ENCODE measurements around the gene VTI1A. TPM values are rescaled to one million over a fixed set of nuclear protein-coding genes. Genes with fewer than 3 reads are reported as not detected.

Gene VTI1A
- total and polyA plus RNA-seq, 12 donors, result 5.2 to 64.1 (median 22.0) TPM

GRCh38 chr10:112467541-112468075 lies 20.6 kb downstream of the VTI1A start:
- peaks cover 0 to 11% of the 10 kb centered on the region in 2 donors for H3K36me3 ChIP-seq (replicated peaks in 1 of 2)

GRCh38 chr10:112471878-112472487 lies 25.0 kb downstream of the VTI1A start:
- no peak for DNase-seq
- H3K27ac ChIP-seq, result peak overlapping the region in 1 of 5 donors; percentile 43
- no peak overlapping the region for H3K4me3 ChIP-seq
- H3K27me3 ChIP-seq, result no peaks in the 10 kb centered on the region
- no peaks in the 10 kb centered on the region for H3K9me3 ChIP-seq (replicated peaks in 1 of 3)
- peaks cover 0 to 14% of the 10 kb centered on the region in 2 donors for H3K4me1 ChIP-seq (replicated peaks in 1 of 2)
- intact Hi-C loops (cut with DNase I), result loop anchor here in 1 of 2 donors (10.0 kb wide), 1 partner anchor 913 kb away; no protein-coding TSS in a partner anchor
- 14 to 17% (median 15%) methylated on average over 4 of the region's 4 CpGs for WGBS, 4 donors
- no peaks in the 10 kb centered on the region for H3K36me3 ChIP-seq (replicated peaks in 1 of 2)
- TF ChIP-seq POLR2A (IDR thresholded peaks at IDR 0.05), result no peak
- TF ChIP-seq CTCF (IDR thresholded peaks at IDR 0.05), result peak; percentile 58 to 78 (median 70)

More at GRCh38 chr10:112467541-112468075, 20.6 kb downstream of the VTI1A start:
- no peak overlapping the region for H3K27ac ChIP-seq
- whole genome bisulfite sequencing, 4 donors, result 90 to 100% (median 99%) methylated on average over 1 of the region's 1 CpG
- intact Hi-C loops (cut with DNase I), result no loop called here
- no peaks in the 10 kb centered on the region for H3K9me3 ChIP-seq (replicated peaks in 1 of 3)
- no peaks in the 10 kb centered on the region for H3K27me3 ChIP-seq
- DNase-seq, result no peak
- H3K4me3 ChIP-seq, result no peak overlapping the region
- TF ChIP-seq CTCF (IDR thresholded peaks at IDR 0.05) (no peak), POLR2A (IDR thresholded peaks at IDR 0.05) (no peak)
- no peaks in the 10 kb centered on the region for H3K4me1 ChIP-seq (replicated peaks in 1 of 2)

- WGBS, 4 donors, result 56 to 66% (median 61%) methylated on average over 3 of the region's 3 CpGs
- no peak for DNase-seq
- Histone ChIP-seq H3K27ac (no peak overlapping the region), H3K27me3 (no peaks in the 10 kb centered on the region), H3K9me3 (replicated peaks in 1 of 3) (no peaks in the 10 kb centered on the region), H3K36me3 (replicated peaks in 1 of 2) (no peaks in the 10 kb centered on the region), H3K4me1 (replicated peaks in 1 of 2) (peaks cover 0 to 14% of the 10 kb centered on the region in 2 donors), H3K4me3 (no peak overlapping the region)
- TF ChIP-seq CTCF (IDR thresholded peaks at IDR 0.05) (peak; percentile 34 to 64 (median 50)), POLR2A (IDR thresholded peaks at IDR 0.05) (no peak)
- intact Hi-C loops (cut with DNase I), result loop anchor here in 1 of 2 donors (10.0 kb wide), 1 partner anchor 909 kb away; no protein-coding TSS in a partner anchor
Measured at GRCh38 chr10:112475575-112476218, 28.7 kb downstream of the VTI1A start.

- intact Hi-C loops (cut with DNase I), result no loop called here
- Histone ChIP-seq H3K27ac (no peak overlapping the region), H3K27me3 (no peaks in the 10 kb centered on the region), H3K4me1 (replicated peaks in 1 of 2) (no peaks in the 10 kb centered on the region), H3K4me3 (no peak overlapping the region), H3K9me3 (replicated peaks in 1 of 3) (no peaks in the 10 kb centered on the region), H3K36me3 (replicated peaks in 1 of 2) (no peaks in the 10 kb centered on the region)
- TF ChIP-seq CTCF (IDR thresholded peaks at IDR 0.05) (no peak), POLR2A (IDR thresholded peaks at IDR 0.05) (no peak)
- 81 to 88% (median 87%) methylated on average over 3 of the region's 3 CpGs for WGBS, 4 donors
- no peak for DNase-seq
Measured at GRCh38 chr10:112481602-112482001, 34.6 kb downstream of the VTI1A start.

Data from adrenal gland (tissue), 12 donors.